GM10266 (cell line): ENCODE results near the gene SLC2A3.
A peak's percentile ranks its signal among the peaks of the same experiment; 100 is the strongest.
"Not testable (repeated sequence)": the region's sequence is repeated elsewhere in the genome, so short reads cannot be mapped to it uniquely, and the experiment has no call there.

Experiments
- DNase-seq: peaks from one replicate; pipeline ENCODE4 v3.0.0; 2012; ENCODE audit errors: extremely low spot score
- CTCF ChIP-seq: IDR thresholded peaks from 2 replicates; pipeline ENCODE4 v1.5.1; 2012; ENCODE audit warnings: mild to moderate bottlenecking, low read depth; ENCODE audit not compliant: control insufficient read depth, insufficient read depth; ENCODE audit errors: missing control alignments

SLC2A3 gene

GRCh38 chr12:7935590-7936581, at the start of gene SLC2A3:
Gene SLC2A3 (minus strand): TSS chr12:7936187. CDS start chr12:7936034, 153 bp downstream.
- peak; percentile 81 for DNase-seq
- TF ChIP-seq CTCF, result no peak

- DNase-seq, result no peak
- no peak for TF ChIP-seq CTCF
These were observed 48.9 kb upstream of the SLC2A3 start for GRCh38 chr12:7984900-7985299.

- DNase-seq, result not testable (repeated sequence)
These were observed 47.5 kb upstream of the SLC2A3 start for GRCh38 chr12:7983460-7983859.

GRCh38 chr12:7983019-7983418, 47.0 kb upstream of the SLC2A3 start:
- DNase-seq, result not testable (repeated sequence)

- DNase-seq, result not testable (repeated sequence)
These were observed 46.3 kb upstream of the SLC2A3 start for GRCh38 chr12:7982332-7982735.

- no peak for TF ChIP-seq CTCF
- DNase-seq, result no peak
These were observed 45.5 kb upstream of the SLC2A3 start for GRCh38 chr12:7981446-7981845.

- DNase-seq, result not testable (repeated sequence)
These were observed 41.6 kb upstream of the SLC2A3 start for GRCh38 chr12:7977351-7978124.

GRCh38 chr12:7973457-7973825, 37.5 kb upstream of the SLC2A3 start:
- no peak for TF ChIP-seq CTCF
- DNase-seq, result no peak

- DNase-seq, result no peak
- TF ChIP-seq CTCF, result no peak
These were observed 36.9 kb upstream of the SLC2A3 start for GRCh38 chr12:7972734-7973456.

GRCh38 chr12:7972269-7972668, 36.3 kb upstream of the SLC2A3 start:
- DNase-seq, result not testable (repeated sequence)

GRCh38 chr12:7971765-7972164, 35.8 kb upstream of the SLC2A3 start:
- DNase-seq, result not testable (repeated sequence)
